Measurements from ENCODE around the gene LRRC49.
"Not testable (repeated sequence)": the region's sequence is repeated elsewhere in the genome, so short reads cannot be mapped to it uniquely, and the experiment has no call there.

LRRC49 gene

DNA sequence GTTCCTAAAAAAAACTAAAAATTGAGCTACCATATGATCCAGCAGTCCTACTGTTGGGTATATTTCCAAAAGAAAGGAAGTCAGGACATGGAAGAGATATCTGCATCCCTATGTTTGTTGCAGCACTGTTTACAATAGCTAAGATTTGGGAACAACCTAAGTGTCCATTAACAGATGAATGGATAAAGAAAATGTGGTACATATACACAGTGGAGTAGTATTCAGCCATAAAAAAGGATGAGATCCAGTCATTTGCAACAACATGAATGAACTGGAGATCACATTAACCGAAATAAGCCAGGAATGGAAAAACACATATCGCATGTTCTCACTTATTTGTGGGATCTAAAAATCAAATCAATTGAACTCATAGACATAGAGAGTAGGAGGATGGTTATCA, 29.5 kb downstream of the LRRC49 start:
- DNase-seq (ENCODE audit: low read depth): no peak

DNA sequence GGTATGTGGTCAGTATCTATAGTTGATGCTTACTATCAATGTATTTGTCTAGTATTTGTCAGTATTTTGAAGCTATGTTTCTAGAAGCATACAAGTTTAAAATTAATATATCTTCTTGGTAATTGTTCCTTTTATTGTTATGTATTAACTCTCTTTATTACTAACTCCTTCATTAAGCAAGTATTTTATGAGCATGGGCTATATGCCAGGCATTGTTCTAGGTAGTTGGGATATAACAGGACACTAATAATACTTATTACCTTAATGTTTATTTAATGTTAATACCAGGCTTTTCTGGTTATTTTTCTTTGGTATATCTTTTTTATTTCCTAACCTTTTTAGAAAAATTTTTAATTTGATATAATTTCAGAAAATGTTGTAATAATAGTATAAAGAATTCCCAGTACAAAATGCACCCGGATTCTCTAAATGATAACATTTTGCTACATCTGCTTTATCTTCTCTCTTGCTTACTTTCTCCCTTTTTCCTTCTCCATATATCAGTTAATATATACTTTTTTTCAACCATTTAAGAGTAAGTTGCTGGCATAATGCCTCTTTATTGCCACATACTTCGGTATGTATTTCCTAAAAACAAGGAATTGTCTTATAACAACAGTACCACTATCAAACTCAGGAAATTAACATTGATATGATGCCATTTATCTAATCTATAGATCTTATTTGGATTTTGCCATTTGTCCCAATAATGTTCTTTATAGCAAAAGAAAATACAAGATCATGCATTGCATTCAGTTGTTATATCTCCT, 30.9 kb downstream of the LRRC49 start:
- DNase-seq (ENCODE audit: low read depth): no peak

DNA sequence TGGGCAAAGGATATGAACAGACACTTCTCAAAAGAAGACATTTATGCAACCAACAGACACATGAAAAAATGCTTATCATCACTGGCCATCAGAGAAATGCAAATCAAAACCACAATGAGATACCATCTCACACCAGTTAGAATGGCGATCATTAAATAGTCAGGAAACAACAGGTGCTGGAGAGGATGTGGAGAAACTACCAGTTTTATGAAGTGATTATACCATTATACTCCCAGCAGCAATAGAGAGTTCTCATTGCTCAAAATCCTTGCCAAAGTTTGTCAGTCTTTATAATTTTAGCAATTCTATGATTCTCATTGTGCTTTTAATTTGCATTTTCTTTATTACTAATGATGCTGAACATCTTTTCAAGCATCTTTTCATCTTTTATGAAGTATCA, 34.3 kb downstream of the LRRC49 start:
- DNase-seq (ENCODE audit: low read depth): not testable (repeated sequence)

- no peak for DNase-seq (ENCODE audit: low read depth)
Measured at GRCh38 chr15:70931821-70932220, 39.2 kb downstream of the LRRC49 start.

DNA sequence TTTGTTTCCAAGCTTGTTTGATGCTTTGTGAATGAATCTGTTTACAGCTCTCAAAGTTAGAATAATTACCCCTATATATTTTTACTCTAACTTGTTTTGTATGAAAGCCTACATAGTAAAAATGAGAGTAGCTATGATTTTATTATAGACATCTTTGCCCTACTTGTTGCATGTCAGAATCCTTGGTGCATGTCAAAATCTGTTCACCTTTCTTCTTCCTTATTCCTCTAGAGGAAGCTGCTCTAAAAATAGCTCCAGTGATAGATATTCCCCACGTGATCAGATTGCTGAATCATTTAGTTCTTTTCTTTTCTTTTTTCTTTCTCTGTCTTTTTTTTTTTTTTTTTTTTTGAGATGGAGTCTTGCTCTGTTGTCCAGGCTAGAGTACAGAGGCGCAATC, 39.8 kb downstream of the LRRC49 start:
- DNase-seq (ENCODE audit: low read depth): no peak

GRCh38 chr15:70933411-70933810, 40.8 kb downstream of the LRRC49 start:
- no peak for DNase-seq (ENCODE audit: low read depth)

GRCh38 chr15:70935631-70936030, 43.0 kb downstream of the LRRC49 start:
- DNase-seq (ENCODE audit: low read depth): no peak

DNA sequence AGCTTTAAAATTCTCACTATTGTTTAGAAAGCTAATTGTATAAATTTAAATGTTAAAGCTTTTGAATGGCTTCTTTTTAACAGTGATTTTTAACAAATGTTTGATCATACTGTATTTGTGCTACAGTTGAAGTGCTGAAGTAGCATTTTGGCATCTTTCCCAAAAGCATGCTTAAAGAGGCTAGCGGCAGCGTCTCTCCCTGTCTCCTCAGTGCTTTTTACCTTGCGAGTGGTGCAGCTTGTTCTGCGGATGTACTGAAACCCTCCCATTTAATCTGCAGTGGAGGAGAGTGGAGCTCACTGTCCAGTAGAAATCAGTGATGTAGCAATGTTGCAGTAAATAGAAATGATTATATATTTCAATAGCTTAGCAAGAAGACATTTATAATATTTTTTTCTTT, 43.7 kb downstream of the LRRC49 start:
- no peak for DNase-seq (ENCODE audit: low read depth)

DNA sequence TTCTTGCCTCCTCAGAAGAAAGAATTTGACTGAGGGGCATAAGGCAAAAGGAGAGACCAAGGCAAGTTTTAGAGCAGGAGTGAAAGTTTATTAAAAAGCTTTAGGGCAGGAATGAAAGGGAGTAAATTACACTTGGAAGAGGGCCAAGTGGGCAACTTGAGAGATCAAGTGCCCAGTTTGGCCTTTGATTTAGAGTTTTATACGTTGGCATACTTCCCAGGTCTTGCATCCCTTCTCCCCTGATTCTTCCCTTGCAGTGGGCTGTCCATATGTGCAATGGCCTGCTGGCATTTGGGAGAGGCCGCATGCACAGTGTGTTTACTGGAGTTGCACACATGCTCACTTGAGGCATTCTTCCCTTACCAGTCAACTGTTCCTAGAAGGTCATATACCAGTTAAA, 50.7 kb downstream of the LRRC49 start:
- not testable (repeated sequence) for DNase-seq (ENCODE audit: low read depth)

DNA sequence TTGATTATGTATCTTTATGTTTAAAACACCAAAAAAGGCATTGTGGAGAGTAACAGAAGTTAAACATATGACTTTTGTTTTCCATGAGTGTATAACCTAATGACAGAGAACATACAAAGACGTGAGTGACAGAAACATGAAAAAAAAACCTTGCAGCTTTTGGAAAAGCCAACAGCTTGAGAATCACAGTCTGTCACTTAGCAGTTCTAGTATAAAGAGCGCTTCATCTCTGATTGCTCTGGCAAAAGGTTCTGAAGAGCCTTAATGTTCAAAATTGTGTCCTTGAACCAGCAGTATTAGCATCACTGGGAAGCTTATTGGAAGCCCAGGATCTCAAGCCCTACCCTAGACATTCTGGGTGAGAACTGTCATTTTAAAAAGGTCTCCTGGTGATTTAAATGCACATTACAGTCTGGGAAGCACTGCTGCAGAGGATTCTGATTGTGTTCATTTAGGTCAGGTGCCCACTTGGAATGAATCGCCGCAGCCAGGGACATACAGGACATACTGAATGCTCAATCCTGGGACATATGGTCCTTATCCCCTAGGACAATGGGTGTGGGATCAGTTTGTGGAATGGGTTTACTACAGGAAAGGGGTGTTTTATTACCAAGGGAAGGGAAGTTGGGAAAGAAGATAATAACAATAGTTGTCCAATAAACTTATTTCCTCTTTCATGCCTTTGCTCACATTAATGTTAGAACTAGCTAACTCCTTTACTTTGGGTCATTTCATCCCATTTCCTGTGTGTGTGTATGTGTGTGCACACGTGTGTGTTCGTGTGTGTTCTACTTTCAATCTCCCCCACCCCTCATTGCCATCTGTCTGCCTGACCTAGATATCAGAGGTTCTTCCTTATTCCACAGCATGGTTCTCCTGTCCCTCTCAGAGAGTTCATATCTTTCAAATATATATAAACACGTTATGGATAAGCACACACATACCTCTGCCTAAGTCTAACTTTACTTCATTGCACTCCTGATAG, 55.0 kb downstream of the LRRC49 start:
- DNase-seq (ENCODE audit: low read depth): no peak

DNA sequence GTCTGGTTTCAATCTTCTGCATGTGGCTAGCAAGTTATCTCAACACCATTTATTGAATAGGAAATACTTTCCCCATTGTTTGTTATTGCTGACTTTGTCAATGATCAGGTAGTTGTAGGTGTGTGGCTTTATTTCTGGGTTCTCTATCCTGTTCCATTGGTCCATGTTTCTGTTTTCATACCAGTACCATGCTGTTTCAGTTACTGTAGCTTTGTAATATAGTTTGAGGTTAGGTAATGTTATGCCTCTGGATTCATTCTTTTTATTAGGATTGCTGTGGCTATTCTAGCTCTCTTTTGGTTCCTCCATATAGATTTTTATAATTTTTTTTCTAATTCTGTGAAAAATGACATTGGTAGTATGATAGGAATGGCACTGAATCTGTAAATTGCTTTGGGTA, 58.3 kb downstream of the LRRC49 start:
- DNase-seq (ENCODE audit: low read depth): no peak

DNA sequence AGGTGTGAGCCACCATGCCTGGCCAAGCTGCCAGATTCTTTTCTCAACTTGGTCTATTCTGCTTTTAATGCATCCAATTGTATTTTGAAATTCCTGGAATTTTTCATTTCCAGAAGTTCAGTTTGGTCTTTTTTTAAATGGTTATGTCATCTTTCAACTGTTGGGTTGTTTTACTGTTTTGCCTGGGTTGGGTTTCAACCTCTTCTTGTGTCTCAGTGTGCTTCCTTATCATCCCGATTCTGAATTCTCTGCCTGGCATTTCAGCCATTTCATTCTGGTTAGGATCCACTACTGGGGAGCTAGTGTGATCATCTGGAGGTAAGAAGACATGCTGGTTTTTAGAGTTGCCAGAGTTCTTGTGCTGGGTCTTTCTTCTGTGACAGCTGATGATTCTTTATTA, 61.5 kb downstream of the LRRC49 start:
- no peak for DNase-seq (ENCODE audit: low read depth)

- no peak for DNase-seq (ENCODE audit: low read depth)
Measured at GRCh38 chr15:70954733-70955132, 62.1 kb downstream of the LRRC49 start.

DNA sequence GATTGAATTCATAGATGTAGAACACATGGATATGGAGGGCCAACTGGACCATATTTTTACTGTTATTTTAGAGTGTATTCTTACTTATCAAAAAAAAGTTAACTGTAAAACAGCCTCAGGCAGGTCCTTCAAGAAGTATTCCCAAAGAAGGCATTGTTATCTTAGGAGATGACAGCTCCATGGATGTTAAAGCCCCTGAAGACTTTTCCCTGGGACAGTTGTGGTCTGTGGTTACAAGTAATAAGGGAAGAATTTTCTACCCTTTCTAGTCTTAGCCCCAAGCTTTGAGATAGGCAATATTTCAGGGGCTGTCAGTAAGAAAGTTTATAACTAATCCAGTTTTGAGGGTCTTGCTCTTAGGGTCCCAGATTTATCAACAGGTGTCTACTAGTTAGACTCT, 62.5 kb downstream of the LRRC49 start:
- DNase-seq (ENCODE audit: low read depth): no peak

DNA sequence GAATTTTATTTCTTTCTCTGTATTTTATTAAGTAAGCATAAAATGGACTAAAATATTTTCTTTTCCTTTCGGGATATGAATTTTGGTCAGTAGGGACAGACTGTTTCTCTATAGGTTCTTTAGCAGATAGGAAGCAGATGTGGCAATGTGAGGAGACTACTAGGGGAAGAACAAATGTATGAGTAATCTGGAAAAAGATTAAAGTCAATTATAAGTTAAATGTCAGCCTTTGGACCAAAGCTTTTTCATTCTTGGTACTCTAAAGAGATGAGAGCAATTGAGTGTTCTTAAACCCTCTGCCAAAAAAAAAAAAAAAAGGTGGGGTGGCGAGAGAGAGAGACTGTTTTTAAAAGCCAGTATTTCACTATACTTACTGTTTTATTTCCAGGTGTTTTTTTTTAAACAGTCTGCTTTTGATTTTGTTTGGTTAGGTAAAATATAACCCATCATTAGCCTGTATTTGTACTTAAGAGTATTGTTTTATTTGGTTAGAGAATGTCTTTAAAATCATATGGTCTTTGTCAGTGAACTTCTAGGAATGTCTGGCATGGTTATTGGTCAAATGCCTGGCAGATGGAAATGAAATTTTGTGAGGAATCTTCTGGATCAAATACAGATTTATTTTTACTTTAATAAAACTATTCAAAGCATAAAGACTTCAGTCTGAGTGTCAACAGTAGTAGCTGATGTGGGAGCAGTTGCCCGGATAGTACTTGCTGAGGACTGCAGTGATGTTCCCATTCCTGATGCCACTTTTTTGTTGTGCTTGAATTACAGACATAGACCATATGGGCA, 63.8 kb downstream of the LRRC49 start:
- DNase-seq (ENCODE audit: low read depth): no peak

- no peak for DNase-seq (ENCODE audit: low read depth)
Measured at GRCh38 chr15:70962084-70962483, 69.5 kb downstream of the LRRC49 start.

- DNase-seq (ENCODE audit: low read depth): no peak
Measured at GRCh38 chr15:70963199-70963598, 70.6 kb downstream of the LRRC49 start.

DNA sequence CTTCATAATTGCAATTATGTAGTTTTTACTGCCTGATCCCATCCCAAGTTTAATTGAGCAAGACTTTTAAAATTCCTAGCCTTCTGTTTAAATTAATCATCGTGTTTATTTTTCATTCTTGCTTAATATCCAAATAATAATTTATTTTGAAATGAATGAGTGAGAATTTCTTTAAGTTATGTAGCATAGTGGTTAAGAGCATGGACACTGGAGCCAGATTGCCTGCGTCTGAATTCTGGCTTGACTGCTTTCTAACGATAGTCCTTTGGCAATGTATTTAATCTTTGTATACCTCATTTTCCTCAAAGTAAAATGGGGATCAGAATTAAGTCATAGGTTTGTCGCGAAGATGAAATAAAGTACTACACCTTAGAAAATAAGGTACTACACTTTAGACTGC, 71.4 kb downstream of the LRRC49 start:
- DNase-seq (ENCODE audit: low read depth): no peak

DNA sequence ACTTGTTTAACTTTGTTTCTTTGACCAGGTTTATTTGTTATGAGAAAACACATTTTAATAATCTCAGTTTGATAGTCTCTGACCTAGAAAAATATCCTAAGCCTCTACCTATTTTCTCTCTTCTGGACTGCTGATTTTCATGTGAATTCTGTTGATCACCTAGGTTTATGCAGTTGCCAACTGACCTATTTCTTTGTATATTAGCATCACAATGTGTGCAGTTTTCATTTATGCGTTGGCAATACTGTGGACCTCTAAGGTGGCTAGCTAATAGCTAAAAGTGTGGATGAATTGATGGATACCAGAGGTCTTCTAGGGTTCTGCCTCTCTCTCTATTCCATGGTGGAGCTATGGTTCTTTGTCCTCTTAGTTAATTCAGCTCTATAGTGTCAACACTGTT, 72.1 kb downstream of the LRRC49 start:
- DNase-seq (ENCODE audit: low read depth): no peak

DNA sequence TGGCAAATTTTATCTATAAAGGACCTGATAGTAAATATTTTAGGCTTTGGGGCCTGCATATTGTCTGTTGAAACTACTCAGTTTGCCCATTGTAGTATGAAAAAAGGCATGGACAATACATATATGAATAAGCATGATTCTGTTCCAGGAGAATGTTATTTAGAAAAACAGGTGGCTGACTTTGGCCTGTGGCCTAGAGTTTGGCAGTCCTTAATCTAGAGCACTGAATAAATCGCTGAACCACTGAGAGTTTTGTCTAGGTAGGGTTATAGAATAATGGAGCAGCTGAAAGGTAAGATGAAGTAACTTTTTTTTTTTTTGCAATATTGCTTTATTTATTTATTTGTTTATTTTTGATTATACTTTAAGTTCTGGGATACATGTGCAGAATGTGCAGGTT, 75.0 kb downstream of the LRRC49 start:
- no peak for DNase-seq (ENCODE audit: low read depth)

DNA sequence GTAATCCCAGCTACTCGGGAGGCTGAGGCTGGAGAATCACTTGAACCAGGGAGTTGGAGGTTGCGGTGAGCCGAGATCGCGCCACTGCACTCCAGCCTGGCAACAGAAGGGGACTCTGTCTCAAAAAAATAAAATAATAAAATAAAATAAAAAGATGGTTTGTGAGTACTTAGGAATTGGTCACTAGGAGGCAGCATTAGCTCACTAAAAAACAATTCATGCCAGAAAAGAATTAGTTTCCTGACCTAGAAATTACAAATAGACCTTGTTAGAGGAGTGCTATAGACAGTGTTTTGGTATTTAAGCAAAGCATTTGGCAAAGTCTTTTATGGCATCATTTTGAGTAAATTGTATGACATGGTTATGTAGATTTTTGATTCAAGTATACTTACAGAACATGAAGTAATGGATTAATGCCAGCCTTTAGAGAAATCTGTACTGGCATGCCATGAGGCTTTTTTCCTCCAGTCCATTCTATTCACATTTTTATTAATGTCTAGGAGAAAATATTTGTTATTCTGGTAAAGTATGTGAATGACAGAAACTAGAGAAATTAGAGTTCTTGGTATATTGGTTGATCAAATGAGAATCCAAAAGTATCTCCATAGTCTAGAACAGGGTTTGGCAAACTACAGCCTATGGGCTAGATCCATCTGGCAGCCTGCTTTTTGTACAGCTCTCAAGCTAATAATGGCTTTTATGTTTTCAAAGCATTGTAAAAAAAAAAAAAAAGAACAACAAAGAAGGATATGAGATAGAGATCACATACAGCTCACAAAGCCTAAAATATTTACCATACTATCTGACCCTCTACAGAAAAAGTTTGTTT, 81.6 kb downstream of the LRRC49 start:
- no peak for DNase-seq (ENCODE audit: low read depth)

GRCh38 chr15:70976851-70977250, 84.2 kb downstream of the LRRC49 start:
- no peak for DNase-seq (ENCODE audit: low read depth)

Measured in stimulated activated CD8-positive, alpha-beta memory T cell treated with anti-CD3 and anti-CD28 coated beads, Interleukin-15, amount 100 ng/mL, for 1 hour (primary cell).